ENCODE measurements around the gene C3orf20.

The C3orf20 gene

GRCh38 chr3:14674841-14675240 is at the start of gene C3orf20:
TSS of gene C3orf20 (plus strand) at chr3:14675141. CDS start at chr3:14682714, 7,573 bp downstream.
- DNase-seq: no peak

DNA sequence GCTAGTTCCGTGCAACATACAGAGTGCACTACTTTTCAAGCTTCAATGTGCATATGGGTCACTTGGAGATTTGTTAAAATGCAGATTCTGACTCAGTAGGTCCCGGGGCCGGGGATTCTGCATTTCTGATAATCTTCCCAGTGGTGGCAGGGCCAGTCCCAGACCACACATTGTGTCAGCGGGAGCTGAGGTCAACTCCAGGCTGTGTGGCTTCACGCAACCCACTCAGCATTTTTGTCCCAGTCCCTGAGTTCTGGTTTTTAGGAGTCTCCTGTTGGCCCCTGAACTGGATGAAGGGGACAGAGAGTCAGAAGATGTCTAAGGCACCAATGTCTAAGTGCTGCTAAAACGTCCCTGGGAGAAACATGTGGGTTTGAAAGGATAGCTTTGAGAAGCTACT is 49.5 kb upstream of the C3orf20 start:
- no peak for DNase-seq

GRCh38 chr3:14627815-14628214 is 47.1 kb upstream of the C3orf20 start:
- no peak for DNase-seq

DNA sequence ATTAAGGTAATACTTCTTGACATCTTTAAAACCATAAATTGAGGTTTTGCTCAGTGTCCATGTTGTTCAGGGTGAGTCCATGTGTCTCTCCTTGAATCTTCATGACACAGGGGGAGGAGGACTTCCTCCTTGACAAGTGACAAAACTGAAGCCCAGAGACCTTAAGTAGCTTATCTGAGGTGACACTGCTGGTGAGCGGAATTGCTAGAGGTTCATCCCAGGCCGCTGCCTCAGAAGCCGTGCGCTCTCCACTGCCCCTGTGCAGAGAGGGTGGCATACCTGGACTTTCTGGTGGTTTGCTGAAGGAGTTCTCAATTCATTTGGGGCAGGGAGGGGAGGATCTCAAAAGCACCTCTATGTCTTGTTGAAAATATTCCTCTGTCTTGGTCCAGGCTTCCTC is 46.5 kb upstream of the C3orf20 start:
- no peak for DNase-seq

GRCh38 chr3:14630404-14631100 is 44.4 kb upstream of the C3orf20 start:
- no peak for DNase-seq

GRCh38 chr3:14631101-14631497 is 43.8 kb upstream of the C3orf20 start:
- no peak for DNase-seq

DNA sequence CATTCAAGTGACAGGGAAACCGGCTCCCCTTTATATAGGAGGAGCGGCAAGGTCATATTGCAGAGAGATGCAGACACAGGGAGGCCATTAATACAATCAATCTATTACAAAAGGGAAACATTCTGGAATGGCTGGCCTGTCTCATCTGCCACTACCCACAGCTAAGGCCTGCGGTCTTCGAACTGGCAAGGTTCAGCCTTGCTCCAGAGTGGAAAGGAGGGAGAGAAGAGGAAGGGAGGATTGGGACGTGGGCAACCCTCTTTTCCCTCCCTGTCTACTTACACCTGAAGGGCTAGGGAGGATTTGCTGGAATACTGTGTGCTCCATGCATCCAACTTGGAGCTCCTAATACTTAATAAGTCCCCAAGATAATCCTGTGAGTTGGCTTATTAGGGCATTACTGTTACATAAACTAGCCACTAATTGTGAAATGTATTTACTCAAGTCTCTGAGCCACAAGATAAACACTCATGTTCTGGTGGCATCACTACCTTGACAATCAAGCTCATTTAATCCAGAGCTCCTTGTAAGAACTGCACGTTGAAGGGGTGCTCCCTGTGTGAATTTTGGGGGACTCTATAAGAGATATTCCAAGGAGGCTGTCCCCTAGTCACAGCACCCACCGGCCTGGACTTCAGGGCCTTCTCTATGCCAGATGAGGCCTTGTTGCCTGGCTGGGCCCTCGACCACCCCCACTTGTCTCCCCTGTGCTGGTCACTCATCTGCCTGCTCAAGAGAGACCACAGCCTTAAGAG is 43.1 kb upstream of the C3orf20 start:
- no peak for DNase-seq

DNA sequence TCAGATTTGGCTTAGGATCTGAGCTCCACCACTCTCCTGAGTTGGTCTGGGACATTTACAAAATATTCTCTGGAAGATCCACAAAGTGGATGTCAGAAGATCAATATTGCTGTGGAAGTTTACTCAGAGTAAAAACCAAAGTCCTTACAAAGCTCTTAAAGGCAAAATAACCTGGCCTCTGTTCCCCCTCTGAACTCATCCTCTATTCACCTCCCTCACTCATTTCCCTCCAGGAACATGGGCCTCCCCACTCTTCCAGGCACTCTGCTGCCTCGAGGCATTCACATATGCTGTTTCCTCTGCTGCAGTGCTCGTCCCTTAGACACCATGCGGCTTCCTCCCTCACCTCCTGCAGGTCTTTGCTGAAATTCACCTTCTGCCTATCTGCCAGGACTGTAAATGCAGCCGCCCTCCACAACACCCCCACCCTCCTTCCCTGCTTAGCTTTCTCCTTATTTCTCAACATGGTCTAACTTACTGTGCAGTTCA is 42.5 kb upstream of the C3orf20 start:
- DNase-seq: no peak

DNA sequence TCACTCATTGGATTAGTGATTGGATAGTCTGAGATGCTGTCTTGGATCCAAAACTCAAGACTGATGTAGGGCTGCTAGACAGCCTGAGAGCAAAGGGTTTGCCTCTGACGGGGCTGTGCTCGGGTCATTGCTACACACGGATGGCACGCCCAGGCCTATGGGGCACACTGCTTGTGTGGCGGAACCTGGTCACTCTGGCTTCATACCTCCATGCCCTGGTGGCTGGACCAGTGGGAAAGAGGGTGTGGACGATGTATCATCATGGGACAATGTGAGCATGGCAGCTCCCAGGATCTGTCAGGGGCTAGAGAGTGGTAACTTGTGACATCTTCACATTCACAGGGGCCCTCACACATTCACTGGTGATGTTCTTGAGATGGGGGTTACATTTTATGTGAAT is 41.5 kb upstream of the C3orf20 start:
- DNase-seq: no peak

DNA sequence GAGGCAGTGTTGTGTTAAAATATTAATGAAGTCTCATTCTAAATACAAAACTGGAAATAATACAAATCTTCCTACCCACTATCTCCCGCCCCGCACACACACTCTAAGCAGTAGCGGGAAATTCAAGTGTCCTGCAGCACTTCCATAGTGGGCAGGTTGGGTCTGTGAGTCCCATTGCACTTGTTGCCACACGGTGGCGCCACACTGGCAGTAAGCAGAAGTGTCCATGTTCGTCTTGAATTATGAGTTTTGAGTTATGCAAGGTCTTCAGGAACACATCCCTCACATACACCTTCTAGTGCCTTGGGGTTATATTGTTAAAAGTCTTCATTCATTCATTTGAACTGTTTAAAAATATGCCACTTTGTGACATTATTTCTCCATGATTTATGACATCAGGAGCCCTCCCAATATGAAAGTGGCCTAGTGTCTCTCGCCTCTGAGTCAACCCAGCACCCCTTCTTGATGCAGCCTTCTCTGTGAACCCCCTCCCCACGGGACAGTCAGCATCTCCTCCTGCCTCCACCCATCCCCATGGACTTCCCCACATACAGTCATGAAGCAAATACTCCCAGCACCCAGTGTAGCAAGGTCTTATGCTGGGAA is 41.0 kb upstream of the C3orf20 start:
- no peak for DNase-seq

DNA sequence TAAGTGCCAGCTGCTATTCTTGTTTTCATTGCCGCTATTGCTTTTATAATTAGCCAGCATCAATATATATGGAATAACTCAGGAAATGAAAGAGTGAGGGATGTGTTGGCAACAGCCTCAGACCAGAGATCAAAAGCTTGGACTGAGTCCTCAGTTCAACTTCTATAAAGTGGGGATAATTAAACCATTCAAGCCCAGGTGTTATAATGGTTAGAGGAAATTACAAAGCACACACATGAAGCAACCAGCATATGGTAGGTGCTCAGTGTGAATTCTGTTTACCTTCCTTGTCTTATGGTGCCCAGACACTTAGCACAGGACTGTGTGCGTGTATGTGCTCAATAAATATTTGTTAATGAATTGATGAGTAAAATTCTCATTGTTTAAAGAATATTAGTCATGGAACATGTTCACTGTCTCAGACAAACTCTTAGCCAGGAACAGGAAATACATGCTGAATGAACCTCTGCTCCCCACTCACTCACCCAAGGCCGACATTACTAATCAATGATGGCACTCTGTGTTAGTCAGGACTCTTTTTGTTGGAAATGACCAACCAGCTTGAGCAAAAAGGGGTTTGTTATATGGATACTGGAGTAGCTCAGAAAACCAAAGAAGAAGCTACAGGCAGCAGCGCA is 40.1 kb upstream of the C3orf20 start:
- DNase-seq: no peak

DNA sequence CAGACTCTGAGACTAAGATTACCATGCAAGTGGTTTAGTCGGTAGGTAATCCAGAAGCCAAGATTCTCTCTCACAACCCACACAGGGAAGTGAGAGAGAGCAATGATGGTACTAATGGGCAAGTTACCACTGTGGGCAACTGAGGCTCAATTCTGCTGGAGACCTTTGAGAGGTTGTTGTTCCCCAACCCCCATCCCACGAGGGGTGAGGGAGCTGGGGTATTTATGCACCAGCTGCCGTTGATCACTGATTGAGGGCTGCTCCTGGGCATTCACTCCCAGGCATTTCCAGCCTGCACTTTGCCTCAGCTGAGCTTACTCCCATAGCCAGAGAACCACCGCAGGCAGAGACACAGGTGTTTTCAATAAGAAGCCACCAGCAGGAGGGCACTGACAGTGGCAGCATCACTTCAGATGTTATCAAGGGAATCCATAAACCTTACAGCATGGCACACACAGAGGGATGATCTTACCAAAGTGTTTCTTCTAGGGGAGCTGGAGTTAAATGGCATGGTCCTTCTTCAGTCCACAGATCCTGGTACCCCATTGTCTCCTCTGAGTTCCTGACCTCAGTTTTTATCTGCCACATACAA is 38.3 kb upstream of the C3orf20 start:
- DNase-seq: no peak

GRCh38 chr3:14640157-14640562 is 34.8 kb upstream of the C3orf20 start:
- no peak for DNase-seq

- DNase-seq: no peak
These were observed 34.2 kb upstream of the C3orf20 start for GRCh38 chr3:14640734-14641133.

DNA sequence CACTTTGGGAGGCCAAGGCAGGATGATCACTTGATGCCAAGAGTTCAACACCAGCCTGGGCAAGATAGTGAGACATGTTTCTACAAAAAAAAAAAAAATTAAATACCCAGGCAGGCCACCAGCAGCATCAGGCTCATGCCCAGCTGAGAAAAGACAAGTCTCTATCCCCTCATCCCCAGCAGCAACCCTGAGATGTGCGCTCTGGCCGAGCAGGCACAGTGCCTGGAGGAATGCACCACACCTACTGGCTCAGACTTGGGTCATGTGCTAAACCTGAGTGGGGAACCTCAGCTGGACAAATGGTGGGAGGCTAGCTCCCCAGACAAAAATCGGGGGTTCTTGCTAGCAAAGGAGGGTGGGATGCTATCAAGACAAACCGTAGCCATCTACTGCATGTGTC is 33.6 kb upstream of the C3orf20 start:
- no peak for DNase-seq

- DNase-seq: no peak
These were observed 29.5 kb upstream of the C3orf20 start for GRCh38 chr3:14645453-14645852.

DNA sequence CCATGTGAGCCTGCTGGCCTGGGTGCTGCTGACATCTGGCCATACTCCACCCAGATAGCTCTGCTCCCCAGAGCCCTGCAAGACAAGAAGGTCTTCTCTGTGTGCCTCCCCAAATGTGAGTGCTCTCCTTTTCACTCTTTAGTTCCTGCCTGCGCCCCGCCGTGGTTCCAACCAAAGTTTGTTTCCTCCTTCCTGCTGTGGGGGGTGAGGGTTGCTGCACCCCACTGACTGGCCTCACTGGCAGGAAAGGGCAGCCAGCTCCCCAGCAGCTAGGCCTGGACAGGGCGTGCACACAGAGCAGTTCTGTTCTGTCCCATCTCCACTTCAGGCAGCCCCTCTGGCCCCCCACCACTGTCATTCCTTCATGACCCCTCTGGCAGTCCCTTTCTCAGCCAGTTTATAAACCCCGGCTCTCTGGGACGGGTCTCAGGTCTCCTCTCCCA is 28.8 kb upstream of the C3orf20 start:
- no peak for DNase-seq

GRCh38 chr3:14646589-14647413 is 28.1 kb upstream of the C3orf20 start:
- DNase-seq: no peak

GRCh38 chr3:14647976-14648955 is 26.7 kb upstream of the C3orf20 start:
- DNase-seq: no peak

DNA sequence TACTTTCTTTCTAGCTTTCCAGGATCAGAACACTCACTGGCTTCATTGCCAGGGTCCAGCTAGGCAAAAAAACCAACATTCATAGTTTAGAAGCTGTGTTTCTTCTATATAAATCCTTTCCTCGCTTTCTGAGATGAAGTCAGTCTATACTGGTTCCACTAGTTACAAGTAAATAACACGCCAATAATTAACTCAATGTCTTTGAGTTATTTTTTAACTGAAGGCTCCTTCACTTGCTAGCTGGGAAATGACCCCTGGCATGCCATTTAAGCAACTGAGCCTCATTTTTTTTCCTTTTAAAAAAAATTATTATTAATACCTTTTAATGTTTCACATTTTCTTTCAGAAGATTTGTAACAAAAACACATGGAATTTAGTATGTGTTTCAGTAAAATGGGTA is 25.5 kb upstream of the C3orf20 start:
- no peak for DNase-seq

DNA sequence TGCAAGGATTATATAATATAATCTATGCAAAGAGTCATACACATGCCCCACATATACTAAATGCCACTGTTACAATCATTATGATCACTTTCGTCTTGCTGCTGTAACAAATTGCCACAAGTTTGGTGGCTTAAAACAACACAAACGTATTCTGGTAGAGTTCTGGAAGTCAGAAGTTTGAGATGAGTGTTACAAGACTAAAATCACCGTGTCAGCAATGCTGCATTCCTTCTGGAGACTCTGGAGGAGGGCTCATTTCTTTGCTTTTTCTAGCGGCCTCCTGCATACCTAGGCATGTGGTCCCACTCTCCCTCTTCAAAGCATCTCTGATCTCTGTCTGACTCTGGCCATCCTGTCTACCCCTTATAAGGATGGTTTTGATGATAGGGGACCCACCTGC is 24.7 kb upstream of the C3orf20 start:
- DNase-seq: no peak
